GOT3 (cell line): ENCODE results near the gene TNS3.
A peak's percentile ranks its signal among the peaks of the same experiment; 100 is the strongest.

Source experiments
- DNase-seq: peaks from one replicate; lab custom pipeline; 2025; ENCODE audit warnings: mixed read lengths; lab: John Stamatoyannopoulos, UW

TNS3 gene

GRCh38 chr7:47329320-47329926 is 252.5 kb downstream of the TNS3 start:
- no peak for DNase-seq

- no peak for DNase-seq
Observed at GRCh38 chr7:47328392-47329319, 253.3 kb downstream of the TNS3 start.

- peak; percentile 66 for DNase-seq
Observed at GRCh38 chr7:47327698-47328391, 254.1 kb downstream of the TNS3 start.

- no peak for DNase-seq
Observed at GRCh38 chr7:47327346-47327697, 254.6 kb downstream of the TNS3 start.

GRCh38 chr7:47326808-47327207 is 255.1 kb downstream of the TNS3 start:
- no peak for DNase-seq

GRCh38 chr7:47326220-47326619 is 255.7 kb downstream of the TNS3 start:
- no peak for DNase-seq

- no peak for DNase-seq
Observed at GRCh38 chr7:47325337-47325736, 256.6 kb downstream of the TNS3 start.

GRCh38 chr7:47323904-47324303 is 258.0 kb downstream of the TNS3 start:
- DNase-seq, result no peak

GRCh38 chr7:47322731-47323130 is 259.2 kb downstream of the TNS3 start:
- DNase-seq, result no peak

- no peak for DNase-seq
Observed at GRCh38 chr7:47320296-47320695, 261.6 kb downstream of the TNS3 start.

GRCh38 chr7:47318395-47319182 is 263.3 kb downstream of the TNS3 start:
- DNase-seq, result no peak

- DNase-seq, result no peak
Observed at GRCh38 chr7:47317487-47317886, 264.4 kb downstream of the TNS3 start.

- no peak for DNase-seq
Observed at GRCh38 chr7:47314728-47315607, 266.9 kb downstream of the TNS3 start.

GRCh38 chr7:47314248-47314647 is 267.7 kb downstream of the TNS3 start:
- DNase-seq, result no peak

GRCh38 chr7:47313564-47313963 is 268.3 kb downstream of the TNS3 start:
- no peak for DNase-seq

- no peak for DNase-seq
Observed at GRCh38 chr7:47311891-47312290, 270.0 kb downstream of the TNS3 start.

GRCh38 chr7:47310020-47310419 is 271.9 kb downstream of the TNS3 start:
- DNase-seq, result no peak

GRCh38 chr7:47308808-47309207 is 273.1 kb downstream of the TNS3 start:
- no peak for DNase-seq

- DNase-seq, result no peak
Observed at GRCh38 chr7:47307311-47307710, 274.6 kb downstream of the TNS3 start.

- no peak for DNase-seq
Observed at GRCh38 chr7:47304727-47305719, 276.9 kb downstream of the TNS3 start.
